HG02840 (cell line): ENCODE data around the gene MTA3.

ENCODE experiments used
- ATAC-seq: cut with Tn5 transposase; IDR thresholded peaks from one replicate; pipeline ENCODE4 v1.9.1; 2021; ENCODE audit warnings: mild to moderate bottlenecking, moderate library complexity, moderate number of reproducible peaks; ENCODE audit not compliant: unreplicated experiment, low FRiP score

The MTA3 gene

GRCh38 chr2:42771546-42772153 is 203.2 kb downstream of the MTA3 start:
- no peak for ATAC-seq

- ATAC-seq, result no peak
These were observed 206.8 kb downstream of the MTA3 start for GRCh38 chr2:42775186-42775585.

GRCh38 chr2:42775810-42776209 is 207.4 kb downstream of the MTA3 start:
- no peak for ATAC-seq

- ATAC-seq, result no peak
These were observed 209.7 kb downstream of the MTA3 start for GRCh38 chr2:42777883-42778805.

GRCh38 chr2:42781181-42781580 is 212.7 kb downstream of the MTA3 start:
- ATAC-seq, result no peak

- no peak for ATAC-seq
These were observed 215.1 kb downstream of the MTA3 start for GRCh38 chr2:42783511-42783910.

- ATAC-seq, result no peak
These were observed 215.9 kb downstream of the MTA3 start for GRCh38 chr2:42784204-42784880.

- no peak for ATAC-seq
These were observed 218.3 kb downstream of the MTA3 start for GRCh38 chr2:42786561-42787345.

- ATAC-seq, result no peak
These were observed 219.0 kb downstream of the MTA3 start for GRCh38 chr2:42787424-42787787.

GRCh38 chr2:42787788-42788477 is 219.5 kb downstream of the MTA3 start:
- no peak for ATAC-seq

GRCh38 chr2:42788478-42788793 is 220.0 kb downstream of the MTA3 start:
- ATAC-seq, result no peak

- no peak for ATAC-seq
These were observed 220.4 kb downstream of the MTA3 start for GRCh38 chr2:42788882-42789281.

GRCh38 chr2:42789751-42790150 is 221.3 kb downstream of the MTA3 start:
- ATAC-seq, result no peak

- ATAC-seq, result no peak
These were observed 223.2 kb downstream of the MTA3 start for GRCh38 chr2:42791606-42792005.

GRCh38 chr2:42792087-42792582 is 223.7 kb downstream of the MTA3 start:
- no peak for ATAC-seq

GRCh38 chr2:42792583-42793333 is 224.3 kb downstream of the MTA3 start, which contains the start of gene HAAO:
TSS of gene HAAO (minus strand) at chr2:42792583. CDS start at chr2:42792536, 47 bp downstream.
- no peak for ATAC-seq

GRCh38 chr2:42793334-42794270 is 225.2 kb downstream of the MTA3 start:
- ATAC-seq, result no peak
